ENCODE results near the gene CDH24. TPM values are rescaled to one million over a fixed set of nuclear protein-coding genes. Genes with fewer than 3 reads are reported as not detected.

The CDH24 gene
- total RNA-seq, 1 experiment from 2014 or later: 7.9 TPM

GRCh38 chr14:23040100-23040499 is 17.2 kb downstream of the CDH24 start:
- H3K4me3 ChIP-seq (ENCODE audit: low read depth, low read length): no peak overlapping the region
- ChIA-PET CTCF (interaction anchor here (0.8 to 1.7 kb wide), 5 partner anchors 18 to 54 kb away, joined by 3 to 8 read pairs (median 3); no protein-coding TSS in a partner anchor), POLR2A (no interaction called here)
- Mint-ChIP-seq H3K4me3 (ENCODE audit: unreplicated experiment) (no peak overlapping the region), H3K27me3 (ENCODE audit: insufficient read depth, unreplicated experiment) (no peaks in the 10 kb centered on the region), H3K4me1 (ENCODE audit: low read depth, unreplicated experiment) (no peaks in the 10 kb centered on the region), H3K9me3 (ENCODE audit: unreplicated experiment) (no peaks in the 10 kb centered on the region), H3K27ac (ENCODE audit: unreplicated experiment) (no peak overlapping the region), H3K36me3 (ENCODE audit: insufficient read depth, unreplicated experiment) (no peaks in the 10 kb centered on the region)
- intact Hi-C loops (cut with micrococcal nuclease; ENCODE audit: unreplicated experiment): no loop called here
- TF ChIP-seq, protein P1, sequence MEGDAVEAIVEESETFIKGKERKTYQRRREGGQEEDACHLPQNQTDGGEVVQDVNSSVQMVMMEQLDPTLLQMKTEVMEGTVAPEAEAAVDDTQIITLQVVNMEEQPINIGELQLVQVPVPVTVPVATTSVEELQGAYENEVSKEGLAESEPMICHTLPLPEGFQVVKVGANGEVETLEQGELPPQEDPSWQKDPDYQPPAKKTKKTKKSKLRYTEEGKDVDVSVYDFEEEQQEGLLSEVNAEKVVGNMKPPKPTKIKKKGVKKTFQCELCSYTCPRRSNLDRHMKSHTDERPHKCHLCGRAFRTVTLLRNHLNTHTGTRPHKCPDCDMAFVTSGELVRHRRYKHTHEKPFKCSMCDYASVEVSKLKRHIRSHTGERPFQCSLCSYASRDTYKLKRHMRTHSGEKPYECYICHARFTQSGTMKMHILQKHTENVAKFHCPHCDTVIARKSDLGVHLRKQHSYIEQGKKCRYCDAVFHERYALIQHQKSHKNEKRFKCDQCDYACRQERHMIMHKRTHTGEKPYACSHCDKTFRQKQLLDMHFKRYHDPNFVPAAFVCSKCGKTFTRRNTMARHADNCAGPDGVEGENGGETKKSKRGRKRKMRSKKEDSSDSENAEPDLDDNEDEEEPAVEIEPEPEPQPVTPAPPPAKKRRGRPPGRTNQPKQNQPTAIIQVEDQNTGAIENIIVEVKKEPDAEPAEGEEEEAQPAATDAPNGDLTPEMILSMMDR (IDR thresholded peaks at IDR 0.05; ENCODE audit: insufficient read depth in 1 of 2, low read depth in 1 of 2, low read length in 1 of 2, severe bottlenecking in 1 of 2, unreplicated experiment in 1 of 2): no peak
- DNase-seq: no peak
- no peaks in the 10 kb centered on the region for H3K36me3 ChIP-seq (ENCODE audit: control insufficient read depth, insufficient read depth, low read length)
- no TSS peak for BruUV-seq (replicated peaks)
- H3K9me3 ChIP-seq: no peaks in the 10 kb centered on the region
- peaks cover 6% of the 10 kb centered on the region for H3K4me1 ChIP-seq
- H3K27me3 ChIP-seq (replicated peaks; ENCODE audit: control insufficient read depth, insufficient read depth, low read length): no peaks in the 10 kb centered on the region

DNA sequence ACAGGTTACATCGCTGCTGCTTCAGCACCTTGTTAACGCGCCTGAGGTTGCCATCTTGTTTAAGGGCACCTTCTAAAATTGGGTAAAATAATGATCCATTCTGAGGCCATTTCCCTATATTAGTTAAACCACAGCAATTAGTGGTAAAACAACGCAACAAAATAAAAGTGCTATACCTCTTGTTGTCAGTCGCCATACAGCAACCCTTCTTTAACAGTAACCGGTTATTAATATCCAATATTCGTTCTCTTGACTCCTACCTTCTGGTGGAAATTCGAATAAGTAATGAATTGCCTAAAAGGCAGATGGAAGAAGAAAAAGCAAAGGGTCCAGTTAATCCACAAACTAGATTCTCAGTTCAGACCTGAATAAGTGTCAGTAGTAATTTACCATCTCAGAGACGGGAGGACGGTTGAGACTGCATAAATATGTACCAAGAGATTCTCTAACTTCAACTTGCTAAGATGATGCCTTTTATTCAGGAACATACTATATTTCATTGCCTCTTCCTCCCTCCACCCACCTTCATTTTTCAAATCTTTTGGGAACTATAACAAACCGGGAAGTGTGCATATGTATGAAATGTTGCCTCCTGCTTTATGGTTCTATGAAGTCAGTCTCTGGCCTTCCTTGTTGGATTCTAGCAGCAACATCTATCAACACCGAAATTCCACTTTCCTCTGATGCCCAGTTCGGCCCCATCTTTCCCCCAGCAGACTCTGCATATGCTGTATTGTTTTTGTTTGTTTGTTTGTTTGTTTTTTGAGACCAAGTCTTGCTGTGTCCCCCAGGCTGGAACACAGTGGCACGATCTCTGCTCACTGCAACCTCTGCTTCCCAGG is 21.8 kb downstream of the CDH24 start:
- POLR2A ChIA-PET: interaction anchor here (1.0 kb wide), 2 partner anchors 10 to 36 kb away, joined by 3 to 4 read pairs; no protein-coding TSS in a partner anchor
- peak overlapping the region; percentile 72 for H3K4me3 ChIP-seq (ENCODE audit: low read depth, low read length)
- BruUV-seq (replicated peaks): TSS peak; percentile 47
- Mint-ChIP-seq H3K4me3 (ENCODE audit: unreplicated experiment) (peak overlapping the region; percentile 98), H3K36me3 (ENCODE audit: insufficient read depth, unreplicated experiment) (peaks cover 41% of the 10 kb centered on the region), H3K27me3 (ENCODE audit: insufficient read depth, unreplicated experiment) (no peaks in the 10 kb centered on the region), H3K9me3 (ENCODE audit: unreplicated experiment) (no peaks in the 10 kb centered on the region), H3K4me1 (ENCODE audit: low read depth, unreplicated experiment) (peaks cover 7% of the 10 kb centered on the region), H3K27ac (ENCODE audit: unreplicated experiment) (peak overlapping the region; percentile 99)
- peaks cover 2% of the 10 kb centered on the region; the same call in 1 of the 2 replicates for H3K36me3 ChIP-seq (ENCODE audit: control insufficient read depth, insufficient read depth, low read length)
- H3K9me3 ChIP-seq: no peaks in the 10 kb centered on the region
- DNase-seq: no peak
- peaks cover 6% of the 10 kb centered on the region for H3K4me1 ChIP-seq
- TF ChIP-seq, protein P1 (IDR thresholded peaks at IDR 0.05; ENCODE audit: insufficient read depth in 1 of 2, low read depth in 1 of 2, low read length in 1 of 2, severe bottlenecking in 1 of 2, unreplicated experiment in 1 of 2): no peak
- CTCF ChIA-PET: interaction anchor here (1.1 kb wide), 1 partner anchor 49 kb away, joined by 4 read pairs; no protein-coding TSS in a partner anchor
- intact Hi-C loops (cut with micrococcal nuclease; ENCODE audit: unreplicated experiment): loop anchor here (2.0 kb wide), 1 partner anchor 29 kb away; no protein-coding TSS in a partner anchor
- no peaks in the 10 kb centered on the region for H3K27me3 ChIP-seq (replicated peaks; ENCODE audit: control insufficient read depth, insufficient read depth, low read length)

GRCh38 chr14:23034498-23035302 is 22.6 kb downstream of the CDH24 start, which contains the start of gene PSMB5:
TSS of gene PSMB5 (minus strand) at chr14:23034900. CDS start at chr14:23034881, 19 bp downstream.
- DNase-seq: peak; percentile 89 to 95
- intact Hi-C loops (cut with micrococcal nuclease; ENCODE audit: unreplicated experiment): loop anchor here (2.0 kb wide), 1 partner anchor 28 kb away; no protein-coding TSS in a partner anchor
- peak within 1 kb of the TSS; percentile 99 for H3K27ac Mint-ChIP-seq (ENCODE audit: unreplicated experiment)
- peaks cover 2% of the 10 kb centered on the region; the same call in 1 of the 2 replicates for H3K36me3 ChIP-seq (ENCODE audit: control insufficient read depth, insufficient read depth, low read length)
- peaks cover 6% of the 10 kb centered on the region for H3K4me1 ChIP-seq
- no peaks in the 10 kb centered on the region for H3K27me3 Mint-ChIP-seq (ENCODE audit: insufficient read depth, unreplicated experiment)
- H3K4me3 Mint-ChIP-seq (ENCODE audit: unreplicated experiment): peak within 1 kb of the TSS; percentile 98
- peak within 1 kb of the TSS; percentile 72 for H3K4me3 ChIP-seq (ENCODE audit: low read depth, low read length)
- no peaks in the 10 kb centered on the region for H3K9me3 Mint-ChIP-seq (ENCODE audit: unreplicated experiment)
- ChIA-PET CTCF (interaction anchor here (0.5 to 1.5 kb wide), 7 partner anchors 28 to 527 kb away, joined by 3 to 7 read pairs (median 4); no protein-coding TSS in a partner anchor), POLR2A (interaction anchor here (0.6 to 1.0 kb wide), 5 partner anchors 11 to 395 kb away, joined by 3 to 4 read pairs (median 3); no protein-coding TSS in a partner anchor)
- peaks cover 7% of the 10 kb centered on the region for H3K4me1 Mint-ChIP-seq (ENCODE audit: low read depth, unreplicated experiment)
- no TSS peak for BruUV-seq (replicated peaks)
- TF ChIP-seq, protein P1 (IDR thresholded peaks at IDR 0.05; ENCODE audit: insufficient read depth in 1 of 2, low read depth in 1 of 2, low read length in 1 of 2, severe bottlenecking in 1 of 2, unreplicated experiment in 1 of 2): no peak
- H3K36me3 Mint-ChIP-seq (ENCODE audit: insufficient read depth, unreplicated experiment): peaks cover 46% of the 10 kb centered on the region
- H3K9me3 ChIP-seq: no peaks in the 10 kb centered on the region
- no peaks in the 10 kb centered on the region for H3K27me3 ChIP-seq (replicated peaks; ENCODE audit: control insufficient read depth, insufficient read depth, low read length)
